C4-2B (cell line): ENCODE data around the gene AMDHD1.

Experiments used
- ZFX ChIP-seq: fragments of 450-650 bp; IDR thresholded peaks from 2 replicates; pipeline ENCODE4 v1.6.1; 2017
- TF ChIP-seq, protein P1 (sequence below): fragments of 450-650 bp; conservative IDR thresholded peaks from 2 replicates; pipeline ENCODE4 v1.5.1; 2017; ENCODE audit warnings: mild to moderate bottlenecking

GRCh38 chr12:95976416-95976832, 33.3 kb downstream of the AMDHD1 start:
- TF ChIP-seq, protein P1, sequence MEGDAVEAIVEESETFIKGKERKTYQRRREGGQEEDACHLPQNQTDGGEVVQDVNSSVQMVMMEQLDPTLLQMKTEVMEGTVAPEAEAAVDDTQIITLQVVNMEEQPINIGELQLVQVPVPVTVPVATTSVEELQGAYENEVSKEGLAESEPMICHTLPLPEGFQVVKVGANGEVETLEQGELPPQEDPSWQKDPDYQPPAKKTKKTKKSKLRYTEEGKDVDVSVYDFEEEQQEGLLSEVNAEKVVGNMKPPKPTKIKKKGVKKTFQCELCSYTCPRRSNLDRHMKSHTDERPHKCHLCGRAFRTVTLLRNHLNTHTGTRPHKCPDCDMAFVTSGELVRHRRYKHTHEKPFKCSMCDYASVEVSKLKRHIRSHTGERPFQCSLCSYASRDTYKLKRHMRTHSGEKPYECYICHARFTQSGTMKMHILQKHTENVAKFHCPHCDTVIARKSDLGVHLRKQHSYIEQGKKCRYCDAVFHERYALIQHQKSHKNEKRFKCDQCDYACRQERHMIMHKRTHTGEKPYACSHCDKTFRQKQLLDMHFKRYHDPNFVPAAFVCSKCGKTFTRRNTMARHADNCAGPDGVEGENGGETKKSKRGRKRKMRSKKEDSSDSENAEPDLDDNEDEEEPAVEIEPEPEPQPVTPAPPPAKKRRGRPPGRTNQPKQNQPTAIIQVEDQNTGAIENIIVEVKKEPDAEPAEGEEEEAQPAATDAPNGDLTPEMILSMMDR = no peak
- no peak for TF ChIP-seq ZFX
